Activated naive CD8-positive, alpha-beta T cell treated with anti-CD3 and anti-CD28 coated beads for 36 hours (primary cell): ENCODE results near the gene IL22RA1. TPM values are rescaled to one million over a fixed set of nuclear protein-coding genes. Genes with fewer than 3 reads are reported as not detected.

ENCODE experiments used
- DNase-seq: peaks from one replicate; pipeline ENCODE4 v3.0.0; 2021
- H3K27ac Mint-ChIP-seq: one replicate; pipeline ENCODE4 v1.8.0; 2022; ENCODE audit warnings: mild to moderate bottlenecking, moderate library complexity, mixed read lengths
- H3K27me3 Mint-ChIP-seq: one replicate; pipeline ENCODE4 v1.8.0; 2022; ENCODE audit warnings: mild to moderate bottlenecking, mixed read lengths
- H3K36me3 Mint-ChIP-seq: one replicate; pipeline ENCODE4 v1.8.0; 2021; ENCODE audit warnings: mild to moderate bottlenecking, mixed read lengths
- H3K4me1 Mint-ChIP-seq: one replicate; pipeline ENCODE4 v1.8.0; 2021; ENCODE audit warnings: mixed read lengths
- H3K4me3 Mint-ChIP-seq: one replicate; pipeline ENCODE4 v1.8.0; 2022; ENCODE audit warnings: mild to moderate bottlenecking, moderate library complexity, mixed read lengths
- H3K9me3 Mint-ChIP-seq: one replicate; pipeline ENCODE4 v1.8.0; 2022; ENCODE audit warnings: mixed read lengths
- total RNA-seq, 2 experiments: library from RNA; stranded (reverse); gene quantifications; one replicate each; pipeline ENCODE4 v1.2.3, GENCODE V29; 2021

The IL22RA1 gene
- total RNA-seq, 2 experiments from 2014 or later: not detected

- DNase-seq: no peak
- Mint-ChIP-seq H3K4me3 (no peak overlapping the region), H3K27me3 (peaks cover 24% of the 10 kb centered on the region), H3K36me3 (no peaks in the 10 kb centered on the region), H3K9me3 (no peaks in the 10 kb centered on the region), H3K27ac (no peak overlapping the region), H3K4me1 (no peaks in the 10 kb centered on the region)
Observed at GRCh38 chr1:24118410-24119242, 24.3 kb downstream of the IL22RA1 start.

- no peaks in the 10 kb centered on the region for H3K36me3 Mint-ChIP-seq
- H3K4me1 Mint-ChIP-seq: no peaks in the 10 kb centered on the region
- H3K27ac Mint-ChIP-seq: no peak overlapping the region
- peaks cover 30% of the 10 kb centered on the region for H3K27me3 Mint-ChIP-seq
- H3K9me3 Mint-ChIP-seq: no peaks in the 10 kb centered on the region
- no peak overlapping the region for H3K4me3 Mint-ChIP-seq
- no peak for DNase-seq
Observed at GRCh38 chr1:24117722-24118409, 25.1 kb downstream of the IL22RA1 start.

GRCh38 chr1:24117132-24117531, 25.8 kb downstream of the IL22RA1 start:
- Mint-ChIP-seq H3K27me3 (peaks cover 37% of the 10 kb centered on the region), H3K4me1 (peaks cover 6% of the 10 kb centered on the region), H3K9me3 (no peaks in the 10 kb centered on the region), H3K36me3 (no peaks in the 10 kb centered on the region), H3K4me3 (no peak overlapping the region), H3K27ac (no peak overlapping the region)
- no peak for DNase-seq

- Mint-ChIP-seq H3K27ac (no peak overlapping the region), H3K27me3 (peaks cover 37% of the 10 kb centered on the region), H3K9me3 (no peaks in the 10 kb centered on the region), H3K36me3 (no peaks in the 10 kb centered on the region), H3K4me3 (no peak overlapping the region), H3K4me1 (peaks cover 6% of the 10 kb centered on the region)
- DNase-seq: no peak
Observed at GRCh38 chr1:24114753-24115152, 28.2 kb downstream of the IL22RA1 start.

GRCh38 chr1:24113641-24114033, 29.3 kb downstream of the IL22RA1 start:
- peaks cover 33% of the 10 kb centered on the region for H3K27me3 Mint-ChIP-seq
- H3K36me3 Mint-ChIP-seq: no peaks in the 10 kb centered on the region
- H3K4me1 Mint-ChIP-seq: peaks cover 6% of the 10 kb centered on the region
- no peak for DNase-seq
- H3K9me3 Mint-ChIP-seq: no peaks in the 10 kb centered on the region
- H3K4me3 Mint-ChIP-seq: no peak overlapping the region
- H3K27ac Mint-ChIP-seq: no peak overlapping the region

GRCh38 chr1:24111996-24112779, 30.8 kb downstream of the IL22RA1 start, which contains the start of gene MYOM3:
TSS of gene MYOM3 (minus strand) at chr1:24112135. CDS start at chr1:24108636, 3,499 bp downstream.
- H3K4me1 Mint-ChIP-seq: peaks cover 6% of the 10 kb centered on the region
- no peak within 1 kb of the TSS for H3K27ac Mint-ChIP-seq
- no peaks in the 10 kb centered on the region for H3K9me3 Mint-ChIP-seq
- H3K4me3 Mint-ChIP-seq: no peak within 1 kb of the TSS
- H3K27me3 Mint-ChIP-seq: peaks cover 27% of the 10 kb centered on the region
- no peaks in the 10 kb centered on the region for H3K36me3 Mint-ChIP-seq
- peak; percentile 69 for DNase-seq

GRCh38 chr1:24111262-24111995, 31.5 kb downstream of the IL22RA1 start:
- no peaks in the 10 kb centered on the region for H3K36me3 Mint-ChIP-seq
- DNase-seq: no peak
- no peaks in the 10 kb centered on the region for H3K9me3 Mint-ChIP-seq
- H3K4me3 Mint-ChIP-seq: no peak overlapping the region
- H3K27me3 Mint-ChIP-seq: peaks cover 27% of the 10 kb centered on the region
- no peak overlapping the region for H3K27ac Mint-ChIP-seq
- H3K4me1 Mint-ChIP-seq: peaks cover 6% of the 10 kb centered on the region

GRCh38 chr1:24110642-24111261, 32.2 kb downstream of the IL22RA1 start:
- Mint-ChIP-seq H3K4me3 (no peak overlapping the region), H3K9me3 (no peaks in the 10 kb centered on the region), H3K4me1 (peaks cover 6% of the 10 kb centered on the region), H3K27ac (no peak overlapping the region), H3K27me3 (peaks cover 20% of the 10 kb centered on the region), H3K36me3 (no peaks in the 10 kb centered on the region)
- DNase-seq: no peak

- H3K27me3 Mint-ChIP-seq: peaks cover 17% of the 10 kb centered on the region
- no peaks in the 10 kb centered on the region for H3K36me3 Mint-ChIP-seq
- DNase-seq: no peak
- H3K27ac Mint-ChIP-seq: no peak overlapping the region
- H3K4me3 Mint-ChIP-seq: no peak overlapping the region
- H3K4me1 Mint-ChIP-seq: peaks cover 6% of the 10 kb centered on the region
- no peaks in the 10 kb centered on the region for H3K9me3 Mint-ChIP-seq
Observed at GRCh38 chr1:24109686-24110475, 33.1 kb downstream of the IL22RA1 start.

GRCh38 chr1:24109166-24109483, 33.8 kb downstream of the IL22RA1 start:
- Mint-ChIP-seq H3K4me3 (no peak overlapping the region), H3K27ac (no peak overlapping the region), H3K4me1 (peaks cover 6% of the 10 kb centered on the region), H3K36me3 (no peaks in the 10 kb centered on the region), H3K9me3 (no peaks in the 10 kb centered on the region), H3K27me3 (peaks cover 16% of the 10 kb centered on the region)
- no peak for DNase-seq

- no peak for DNase-seq
- Mint-ChIP-seq H3K27ac (no peak overlapping the region), H3K9me3 (no peaks in the 10 kb centered on the region), H3K4me1 (peaks cover 6% of the 10 kb centered on the region), H3K27me3 (peaks cover 12% of the 10 kb centered on the region), H3K36me3 (no peaks in the 10 kb centered on the region), H3K4me3 (no peak overlapping the region)
Observed at GRCh38 chr1:24108334-24109165, 34.4 kb downstream of the IL22RA1 start.

- Mint-ChIP-seq H3K36me3 (no peaks in the 10 kb centered on the region), H3K4me3 (no peak overlapping the region), H3K27me3 (peaks cover 4% of the 10 kb centered on the region), H3K4me1 (peaks cover 4% of the 10 kb centered on the region), H3K9me3 (no peaks in the 10 kb centered on the region), H3K27ac (no peak overlapping the region)
- no peak for DNase-seq
Observed at GRCh38 chr1:24107462-24108138, 35.3 kb downstream of the IL22RA1 start.
